Uterus (tissue), 4 donors: ENCODE measurements around the gene PIGR. TPM values are rescaled to one million over a fixed set of nuclear protein-coding genes. Genes with fewer than 3 reads are reported as not detected.
"Not testable (repeated sequence)": the region's sequence is repeated elsewhere in the genome, so short reads cannot be mapped to it uniquely, and the experiment has no call there.

Experiments used
- DNase-seq, 2 donors: peaks; one replicate each; pipeline ENCODE4 v3.0.0-alpha.2; 2019 to 2020
- H3K27ac ChIP-seq, 2 donors: fragments of 200-600 bp; sonication (generic); 1 replicate in 1 of 2; 2 replicates in 1 of 2; pipeline ENCODE4 v1.5.1; 2016 to 2018
- H3K27me3 ChIP-seq, 2 donors: fragments of 200-600 bp; sonication (generic); one replicate each; pipeline ENCODE4 v1.5.1; 2018 to 2019; ENCODE audit warnings: control low read depth in 1 of 2
- H3K36me3 ChIP-seq, 2 donors: fragments of 200-600 bp; sonication (generic); one replicate each; pipeline ENCODE4 v1.5.1; 2019; ENCODE audit warnings: control low read depth in 1 of 2
- H3K4me1 ChIP-seq, 2 donors: fragments of 200-600 bp; sonication (generic); one replicate each; pipeline ENCODE4 v1.5.1; 2018 to 2019; ENCODE audit warnings: control low read depth in 1 of 2
- H3K4me3 ChIP-seq, 2 donors: fragments of 200-600 bp; sonication (generic); 1 replicate in 1 of 2; 2 replicates in 1 of 2; pipeline ENCODE4 v1.5.1; 2018 to 2019; ENCODE audit warnings: mild to moderate bottlenecking in 1 of 2
- H3K9me3 ChIP-seq, 2 donors: fragments of 200-600 bp; sonication (generic); one replicate each; pipeline ENCODE4 v1.5.1; 2019; ENCODE audit warnings: control low read depth in 1 of 2
- CTCF ChIP-seq, 4 experiments: fragments of 200-600 bp in 2 of 4; fragments of 450-650 bp in 2 of 4; sonication (generic) in 2 of 4; IDR thresholded peaks; one replicate each; pipeline ENCODE4 v1.5.1; 2016 to 2019; ENCODE audit warnings: antibody characterized with exemption in 4 of 4, mild to moderate bottlenecking in 2 of 4, moderate library complexity in 1 of 4
- POLR2A ChIP-seq, 2 donors: fragments of 450-650 bp; IDR thresholded peaks; one replicate each; pipeline ENCODE4 v1.6.1; 2016; ENCODE audit warnings: antibody characterized with exemption in 2 of 2, mild to moderate bottlenecking in 1 of 2, moderate library complexity in 1 of 2
- intact Hi-C: fragments of 100-400 bp; cut with DNase I; formaldehyde crosslinking; loops from one replicate; pipeline ENCODE4 v1.15.1; 2023; ENCODE audit warnings: low total_unique reads
- total RNA-seq, 4 donors: library from RNA; depleted of rRNA in 3 of 4; stranded (reverse); fragments of >200 nt in 3 of 4; gene quantifications; one replicate each; pipeline versions ENCODE4 v1.1.0 to v1.2.4, GENCODE V29; 2014 to 2023
- donor health status: DM: yes; HTN: yes; CAD: no.

The PIGR gene
- total RNA-seq, 4 donors from 2014 or later: 0.69 to 7.1 (median 3.1) TPM

- no peak for TF ChIP-seq CTCF (IDR thresholded peaks at IDR 0.05)
- TF ChIP-seq POLR2A (IDR thresholded peaks at IDR 0.05): no peak
- no peak for DNase-seq
- no peak overlapping the region for H3K4me3 ChIP-seq
- no peak overlapping the region for H3K27ac ChIP-seq
- no peaks in the 10 kb centered on the region for H3K4me1 ChIP-seq
- no peaks in the 10 kb centered on the region for H3K27me3 ChIP-seq
- H3K9me3 ChIP-seq: no peaks in the 10 kb centered on the region
- no peaks in the 10 kb centered on the region for H3K36me3 ChIP-seq
- intact Hi-C loops: no loop called here
Observed at GRCh38 chr1:206929524-206929923, 16.7 kb downstream of the PIGR start.

GRCh38 chr1:206926286-206926685, 20.0 kb downstream of the PIGR start:
- no peaks in the 10 kb centered on the region for H3K9me3 ChIP-seq
- no peak for TF ChIP-seq CTCF (IDR thresholded peaks at IDR 0.05)
- no peak for TF ChIP-seq POLR2A (IDR thresholded peaks at IDR 0.05)
- no peak overlapping the region for H3K4me3 ChIP-seq
- H3K4me1 ChIP-seq: no peaks in the 10 kb centered on the region
- no peaks in the 10 kb centered on the region for H3K36me3 ChIP-seq
- intact Hi-C loops: no loop called here
- H3K27me3 ChIP-seq: no peaks in the 10 kb centered on the region
- H3K27ac ChIP-seq: no peak overlapping the region
- no peak for DNase-seq

GRCh38 chr1:206925106-206925736, 21.0 kb downstream of the PIGR start:
- no peaks in the 10 kb centered on the region for H3K27me3 ChIP-seq
- no peak for DNase-seq
- TF ChIP-seq CTCF (IDR thresholded peaks at IDR 0.05) (no peak), POLR2A (IDR thresholded peaks at IDR 0.05) (no peak)
- no peak overlapping the region for H3K4me3 ChIP-seq
- H3K9me3 ChIP-seq: no peaks in the 10 kb centered on the region
- H3K36me3 ChIP-seq: no peaks in the 10 kb centered on the region
- intact Hi-C loops: no loop called here
- H3K4me1 ChIP-seq: no peaks in the 10 kb centered on the region
- no peak overlapping the region for H3K27ac ChIP-seq

GRCh38 chr1:206924592-206925105, 21.6 kb downstream of the PIGR start:
- no peak for TF ChIP-seq CTCF (IDR thresholded peaks at IDR 0.05)
- no peak for TF ChIP-seq POLR2A (IDR thresholded peaks at IDR 0.05)
- no peaks in the 10 kb centered on the region for H3K27me3 ChIP-seq
- no peak for DNase-seq
- no peak overlapping the region for H3K27ac ChIP-seq
- no peaks in the 10 kb centered on the region for H3K9me3 ChIP-seq
- H3K36me3 ChIP-seq: no peaks in the 10 kb centered on the region
- H3K4me3 ChIP-seq: no peak overlapping the region
- intact Hi-C loops: no loop called here
- H3K4me1 ChIP-seq: no peaks in the 10 kb centered on the region

GRCh38 chr1:206923961-206924557, 22.2 kb downstream of the PIGR start:
- H3K27ac ChIP-seq: not testable (repeated sequence)

More at GRCh38 chr1:206923961-206924557, 22.2 kb downstream of the PIGR start:
- H3K4me3 ChIP-seq, H3K36me3 ChIP-seq, H3K27me3 ChIP-seq, H3K4me1 ChIP-seq, intact Hi-C loops, H3K9me3 ChIP-seq, DNase-seq: not testable (repeated sequence)
